G401 (cell line): ENCODE data around the gene HTR1D. TPM values are rescaled to one million over a fixed set of nuclear protein-coding genes. Genes with fewer than 3 reads are reported as not detected.
"Not testable (repeated sequence)": the region's sequence is repeated elsewhere in the genome, so short reads cannot be mapped to it uniquely, and the experiment has no call there.

Experiments
- DNase-seq: peaks from one replicate; pipeline ENCODE4 v3.0.0-alpha.2; 2015; ENCODE audit warnings: low spot score
- in situ Hi-C: cut with HindIII; loops from 2 replicates; pipeline ENCODE4 v1.10.0; 2016; ENCODE audit warnings: low sequenced_read_pairs, mixed read lengths
- total RNA-seq: library from RNA; depleted of rRNA; stranded (reverse); fragments of >200 nt; shearing (Covaris generic); gene quantifications from 2 replicates; pipeline ENCODE4 v1.2.3, GENCODE V29; 2014; rRNA removed

Gene HTR1D
- total RNA-seq: 0.07 TPM in 1 of 2 replicates, not detected in the other

- no peak for DNase-seq
Measured at GRCh38 chr1:23217421-23218115, at the start of gene HTR1D. Gene HTR1D, minus strand, starts transcription at chr1:23217502. Its CDS starts 23,283 bp downstream, at chr1:23194219.

GRCh38 chr1:23263380-23263887 lies 46.1 kb upstream of the HTR1D start:
- in situ Hi-C loops: no loop called here
- DNase-seq: no peak

More at GRCh38 chr1:23217421-23218115, at the start of gene HTR1D:
- in situ Hi-C loops: no loop called here

GRCh38 chr1:23258082-23258481 lies 40.8 kb upstream of the HTR1D start:
- in situ Hi-C loops, DNase-seq: not testable (repeated sequence)

- in situ Hi-C loops, DNase-seq: not testable (repeated sequence)
Measured at GRCh38 chr1:23257371-23257770, 40.1 kb upstream of the HTR1D start.

GRCh38 chr1:23254584-23254983 lies 37.3 kb upstream of the HTR1D start:
- in situ Hi-C loops: no loop called here
- no peak for DNase-seq

- in situ Hi-C loops: no loop called here
- DNase-seq: no peak
Measured at GRCh38 chr1:23251812-23252211, 34.5 kb upstream of the HTR1D start.

- DNase-seq: no peak
Measured at GRCh38 chr1:23249787-23250454, 32.6 kb upstream of the HTR1D start.

GRCh38 chr1:23247276-23247675 lies 30.0 kb upstream of the HTR1D start:
- in situ Hi-C loops: no loop called here
- no peak for DNase-seq

More at GRCh38 chr1:23249787-23250454, 32.6 kb upstream of the HTR1D start:
- in situ Hi-C loops: no loop called here

GRCh38 chr1:23246274-23246673 lies 29.0 kb upstream of the HTR1D start:
- no peak for DNase-seq
- in situ Hi-C loops: no loop called here

GRCh38 chr1:23244256-23244761 lies 27.0 kb upstream of the HTR1D start:
- in situ Hi-C loops: no loop called here
- no peak for DNase-seq

- in situ Hi-C loops: no loop called here
Measured at GRCh38 chr1:23242414-23242813, 25.1 kb upstream of the HTR1D start.

GRCh38 chr1:23239638-23240295 lies 22.5 kb upstream of the HTR1D start:
- in situ Hi-C loops: no loop called here
- no peak for DNase-seq

More at GRCh38 chr1:23242414-23242813, 25.1 kb upstream of the HTR1D start:
- DNase-seq: no peak

GRCh38 chr1:23238565-23238964 lies 21.3 kb upstream of the HTR1D start:
- no peak for DNase-seq

GRCh38 chr1:23237508-23237907 lies 20.2 kb upstream of the HTR1D start:
- DNase-seq: no peak
- in situ Hi-C loops: no loop called here

More at GRCh38 chr1:23238565-23238964, 21.3 kb upstream of the HTR1D start:
- in situ Hi-C loops: no loop called here

- no peak for DNase-seq
- in situ Hi-C loops: no loop called here
Measured at GRCh38 chr1:23227806-23228205, 10.5 kb upstream of the HTR1D start.

GRCh38 chr1:23224739-23225648 lies 7.7 kb upstream of the HTR1D start:
- in situ Hi-C loops: no loop called here
- DNase-seq: no peak

- in situ Hi-C loops, DNase-seq: not testable (repeated sequence)
Measured at GRCh38 chr1:23223963-23224362, 6.7 kb upstream of the HTR1D start.

- in situ Hi-C loops, DNase-seq: not testable (repeated sequence)
Measured at GRCh38 chr1:23223490-23223951, 6.2 kb upstream of the HTR1D start.
